Breast epithelium (tissue), 4 donors: ENCODE data around the gene TENT4A. TPM values are rescaled to one million over a fixed set of nuclear protein-coding genes. Genes with fewer than 3 reads are reported as not detected.

Source experiments
- DNase-seq, 2 donors: peaks; one replicate each; pipeline ENCODE4 v3.0.0-alpha.2; 2019; ENCODE audit warnings: low spot score in 2 of 2
- H3K27ac ChIP-seq, 2 donors: fragments of 200-600 bp; sonication (generic) in 1 of 2; one replicate each; pipeline ENCODE4 v1.5.1; 2016 to 2019; ENCODE audit warnings: mild to moderate bottlenecking in 1 of 2
- H3K27me3 ChIP-seq, 2 donors: fragments of 200-600 bp; sonication (generic) in 1 of 2; one replicate each; pipeline versions ENCODE4 v1.5.1 to v1.6.0; 2017 to 2019; ENCODE audit warnings: control low read depth in 1 of 2, mild to moderate bottlenecking in 1 of 2
- H3K36me3 ChIP-seq: fragments of 200-600 bp; one replicate; pipeline ENCODE4 v1.5.1; 2019
- H3K4me1 ChIP-seq, 2 donors: fragments of 200-600 bp; sonication (generic); one replicate each; pipeline ENCODE4 v1.5.1; 2016 to 2019; ENCODE audit warnings: control low read depth in 1 of 2
- H3K4me3 ChIP-seq, 3 donors: fragments of 200-600 bp; sonication (generic); 1 replicate in 2 of 3; 2 replicates in 1 of 3; pipeline ENCODE4 v1.5.1; 2016 to 2019; ENCODE audit warnings: mild to moderate bottlenecking in 3 of 3, moderate library complexity in 2 of 3
- H3K9me3 ChIP-seq, 2 donors: fragments of 200-600 bp; sonication (generic) in 1 of 2; one replicate each; pipeline ENCODE4 v1.5.1; 2016 to 2019; ENCODE audit warnings: control low read depth in 1 of 2
- CTCF ChIP-seq, 3 donors: fragments of 450-650 bp; IDR thresholded peaks; one replicate each; pipeline ENCODE4 v1.5.1; 2016 to 2017; ENCODE audit warnings: antibody characterized with exemption in 3 of 3, mild to moderate bottlenecking in 3 of 3, moderate library complexity in 3 of 3
- POLR2A ChIP-seq: fragments of 450-650 bp; IDR thresholded peaks from one replicate; pipeline ENCODE4 v1.6.1; 2016; ENCODE audit warnings: antibody characterized with exemption, mild to moderate bottlenecking, moderate library complexity
- POLR2AphosphoS5 ChIP-seq, 3 donors: sonication (generic); formaldehyde crosslinking; IDR thresholded peaks; one replicate each; pipeline ENCODE4 v1.6.1; 2017; ENCODE audit warnings: antibody characterized with exemption in 3 of 3
- intact Hi-C: fragments of 100-400 bp; cut with DNase I; formaldehyde crosslinking; loops from one replicate; pipeline ENCODE4 v1.15.1; 2023; ENCODE audit warnings: low total_unique reads
- total RNA-seq, 3 donors: library from RNA; depleted of rRNA; stranded (reverse); fragments of >200 nt; gene quantifications; one replicate each; pipeline ENCODE4 v1.1.0, GENCODE V29; 2016

TENT4A gene
- total RNA-seq, 3 donors from 2014 or later, result 24.1 to 26.2 (median 24.8) TPM

- intact Hi-C loops, result no loop called here
- no peak for DNase-seq
- H3K36me3 ChIP-seq, result no peaks in the 10 kb centered on the region
Measured at GRCh38 chr5:6729386-6730310, 16.4 kb downstream of the TENT4A start.

GRCh38 chr5:6730407-6730806, 17.2 kb downstream of the TENT4A start:
- Histone ChIP-seq H3K27ac (no peak overlapping the region), H3K4me1 (peaks cover 3 to 9% of the 10 kb centered on the region in 2 donors), H3K27me3 (no peaks in the 10 kb centered on the region), H3K9me3 (no peaks in the 10 kb centered on the region), H3K36me3 (no peaks in the 10 kb centered on the region), H3K4me3 (no peak overlapping the region)
- TF ChIP-seq POLR2A, result no peak
- TF ChIP-seq POLR2AphosphoS5 (IDR thresholded peaks at IDR 0.05), result no peak
- no peak for TF ChIP-seq CTCF (IDR thresholded peaks at IDR 0.05)
- intact Hi-C loops, result no loop called here
- DNase-seq, result no peak

More at GRCh38 chr5:6729386-6730310, 16.4 kb downstream of the TENT4A start:
- H3K4me1 ChIP-seq, result peaks cover 3 to 9% of the 10 kb centered on the region in 2 donors
- no peaks in the 10 kb centered on the region for H3K27me3 ChIP-seq
- no peak for TF ChIP-seq POLR2A
- no peak for TF ChIP-seq POLR2AphosphoS5 (IDR thresholded peaks at IDR 0.05)
- no peak for TF ChIP-seq CTCF (IDR thresholded peaks at IDR 0.05)
- H3K4me3 ChIP-seq, result no peak overlapping the region
- no peak overlapping the region for H3K27ac ChIP-seq
- no peaks in the 10 kb centered on the region for H3K9me3 ChIP-seq

- Histone ChIP-seq H3K36me3 (no peaks in the 10 kb centered on the region), H3K27ac (no peak overlapping the region), H3K4me3 (no peak overlapping the region), H3K4me1 (peaks cover 3 to 9% of the 10 kb centered on the region in 2 donors), H3K9me3 (no peaks in the 10 kb centered on the region), H3K27me3 (no peaks in the 10 kb centered on the region)
- intact Hi-C loops, result no loop called here
- TF ChIP-seq CTCF (IDR thresholded peaks at IDR 0.05), result no peak
- no peak for TF ChIP-seq POLR2AphosphoS5 (IDR thresholded peaks at IDR 0.05)
- TF ChIP-seq POLR2A, result no peak
- DNase-seq, result no peak
Measured at GRCh38 chr5:6730807-6731206, 17.6 kb downstream of the TENT4A start.

DNA sequence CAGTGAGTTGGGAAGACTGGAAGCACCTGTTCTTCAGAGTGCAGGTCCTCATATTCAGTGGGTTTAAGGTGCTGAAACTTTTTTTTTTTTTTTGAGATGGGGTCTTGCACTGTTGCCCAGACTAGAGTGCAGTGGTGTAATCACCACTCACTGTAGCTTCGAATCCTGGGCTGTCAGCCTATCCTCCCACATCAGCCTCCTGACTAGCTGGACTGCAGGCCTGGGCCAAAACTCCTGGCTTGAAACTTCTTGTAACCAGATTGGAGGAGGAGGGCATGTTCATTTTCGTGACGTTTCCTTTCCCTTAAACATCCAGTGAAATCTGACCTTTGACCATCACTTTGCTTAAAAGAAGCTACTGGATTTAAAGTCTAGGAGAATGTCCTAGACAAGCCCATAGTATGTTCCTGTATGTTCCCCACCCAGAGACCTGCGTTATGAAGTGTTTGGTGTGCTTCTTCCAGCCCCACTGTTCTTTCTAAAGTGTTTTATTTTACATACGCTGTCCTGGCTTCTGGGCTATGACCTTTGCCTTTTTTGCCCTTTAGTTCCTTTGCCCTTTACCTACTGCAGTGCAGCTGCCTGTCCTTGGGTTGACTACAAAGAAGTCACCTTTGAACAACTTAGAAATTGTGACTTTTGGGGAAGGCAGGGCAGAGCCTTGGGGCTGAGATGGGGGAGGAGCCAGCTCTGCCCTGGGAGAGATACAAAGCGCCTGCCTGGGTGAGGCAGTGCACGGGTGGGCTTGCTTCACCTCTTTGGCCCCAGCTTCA, 18.4 kb downstream of the TENT4A start:
- no peak for TF ChIP-seq CTCF (IDR thresholded peaks at IDR 0.05)
- TF ChIP-seq POLR2AphosphoS5 (IDR thresholded peaks at IDR 0.05), result no peak
- TF ChIP-seq POLR2A, result no peak
- Histone ChIP-seq H3K9me3 (no peaks in the 10 kb centered on the region), H3K27me3 (no peaks in the 10 kb centered on the region), H3K36me3 (no peaks in the 10 kb centered on the region), H3K27ac (peak overlapping the region in 1 of 2 donors; percentile 49), H3K4me1 (peaks cover 3 to 9% of the 10 kb centered on the region in 2 donors), H3K4me3 (no peak overlapping the region)
- no peak for DNase-seq
- intact Hi-C loops, result no loop called here
